Activated CD8-positive, alpha-beta memory T cell treated with anti-CD3 and anti-CD28 coated beads for 36 hours (primary cell): Measurements from ENCODE around the gene WFDC2. TPM values are rescaled to one million over a fixed set of nuclear protein-coding genes. Genes with fewer than 3 reads are reported as not detected.

ENCODE experiments used
- CTCF ChIA-PET: fragments of 350-600 bp; sonication (Branson Sonifier 250); formaldehyde crosslinking; loops from one replicate; lab custom pipeline; 2021; ENCODE audit warnings: antibody characterized with exemption; lab: Charles Lee
- POLR2A ChIA-PET: fragments of 350-600 bp; sonication (Branson Sonifier 250); formaldehyde crosslinking; loops from one replicate; lab custom pipeline; 2021; ENCODE audit warnings: antibody characterized with exemption; lab: Charles Lee
- total RNA-seq, 2 experiments: library from RNA; stranded (reverse); gene quantifications; one replicate each; pipeline ENCODE4 v1.2.3, GENCODE V29; 2021

WFDC2 gene
- total RNA-seq, 2 experiments from 2014 or later: not detected

DNA sequence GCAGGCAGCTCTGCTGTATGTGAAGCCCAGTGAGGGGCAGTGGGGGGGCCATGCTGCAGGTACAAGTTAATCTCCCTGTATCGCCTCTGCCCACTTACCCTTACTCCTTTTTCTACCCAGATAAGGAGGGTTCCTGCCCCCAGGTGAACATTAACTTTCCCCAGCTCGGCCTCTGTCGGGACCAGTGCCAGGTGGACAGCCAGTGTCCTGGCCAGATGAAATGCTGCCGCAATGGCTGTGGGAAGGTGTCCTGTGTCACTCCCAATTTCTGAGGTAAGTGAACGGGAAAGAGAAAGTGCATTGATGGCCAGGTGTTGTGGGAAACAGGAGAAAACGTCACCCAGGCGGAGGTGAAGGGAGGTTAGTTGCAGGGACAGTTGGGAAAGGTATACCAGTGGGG, 10.3 kb downstream of the WFDC2 start:
- ChIA-PET CTCF (no interaction called here), POLR2A (no interaction called here)

DNA sequence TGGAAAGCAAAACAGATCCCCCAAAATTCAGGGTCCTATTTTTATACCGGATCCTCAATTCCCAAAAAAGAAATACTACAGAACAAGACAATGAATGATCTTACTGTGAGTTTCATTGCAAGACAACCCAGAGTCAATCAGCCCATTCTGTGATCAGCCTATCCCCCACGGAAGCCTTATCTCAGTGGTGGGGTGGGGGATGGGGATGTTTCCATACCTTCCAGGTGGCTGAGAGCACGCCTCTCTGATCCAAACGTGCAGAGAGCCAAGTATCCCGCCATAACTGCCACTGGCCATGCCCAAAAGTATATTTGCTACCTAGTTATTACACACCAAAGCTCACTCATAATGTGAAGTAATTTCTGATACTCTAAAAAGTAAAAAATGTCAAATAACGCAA, 15.1 kb downstream of the WFDC2 start:
- ChIA-PET CTCF (no interaction called here), POLR2A (no interaction called here)

DNA sequence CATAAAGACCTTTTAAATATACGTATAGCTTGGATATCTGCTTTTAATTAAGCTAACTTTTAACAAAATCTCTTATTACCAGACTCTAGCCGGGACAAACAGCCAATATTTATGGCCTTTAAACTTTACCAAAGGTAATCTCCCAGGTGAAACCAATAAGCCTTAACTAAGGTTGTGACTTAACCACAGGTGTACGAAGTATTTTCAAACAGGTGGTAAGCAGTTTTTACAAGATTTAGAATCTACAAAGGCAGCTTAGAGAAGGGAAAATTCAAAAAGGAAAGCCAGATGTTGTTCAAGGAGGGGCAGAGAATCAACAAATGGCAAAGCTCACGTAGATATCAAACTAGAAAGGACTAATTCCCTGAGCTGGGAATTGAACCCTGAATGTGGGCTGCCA, 15.8 kb downstream of the WFDC2 start:
- POLR2A ChIA-PET: no interaction called here
- CTCF ChIA-PET: no interaction called here

DNA sequence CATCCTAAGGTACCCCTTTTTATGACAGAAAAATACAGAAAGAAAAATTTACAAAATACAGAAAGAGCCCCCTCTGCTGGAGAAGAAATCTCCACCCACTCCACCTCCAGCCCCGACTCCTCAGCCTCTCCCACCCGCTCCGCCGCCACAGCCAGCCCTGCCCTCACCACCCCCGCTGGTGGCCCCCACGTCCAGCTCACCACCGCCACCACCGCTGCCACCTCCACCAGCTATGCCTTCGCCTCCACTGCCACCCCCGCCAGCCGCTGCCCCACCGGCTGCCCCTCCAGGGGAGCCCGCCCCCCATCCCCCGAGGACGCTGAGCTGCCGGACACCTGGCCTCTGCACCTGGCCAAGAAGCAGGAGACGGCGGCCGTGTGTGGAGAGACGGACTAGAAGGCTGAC, 17.7 kb downstream of the WFDC2 start:
- CTCF ChIA-PET: no interaction called here

DNA sequence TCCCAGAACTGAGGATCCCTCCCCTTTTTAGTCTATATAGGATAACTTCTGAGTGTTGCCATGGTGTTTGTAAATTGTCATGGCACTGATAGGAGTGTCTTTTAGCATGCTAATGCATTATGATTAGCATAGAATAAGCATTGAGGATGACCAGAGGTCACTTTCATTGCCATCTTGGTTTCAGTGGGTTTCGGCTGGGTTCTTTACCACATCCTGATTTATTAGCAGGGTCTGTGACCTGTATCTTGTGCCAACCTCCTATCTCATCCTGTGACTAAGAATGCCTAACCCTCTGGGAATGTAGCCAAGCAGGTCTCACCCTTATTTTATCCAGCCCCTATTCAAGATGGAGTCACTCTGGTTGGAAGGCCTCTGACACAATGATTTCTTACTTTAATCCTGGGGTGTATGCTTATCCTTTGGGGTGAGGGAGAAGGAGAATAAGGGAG, 19.6 kb downstream of the WFDC2 start:
- ChIA-PET POLR2A (no interaction called here), CTCF (interaction anchor here (1.5 kb wide), 1 partner anchor 39 kb away, joined by 5 read pairs; no protein-coding TSS in a partner anchor)

More for the DNA sequence above, 17.7 kb downstream of the WFDC2 start:
- POLR2A ChIA-PET: interaction anchor here (0.6 kb wide), 1 partner anchor 267 kb away, joined by 3 read pairs; no protein-coding TSS in a partner anchor

DNA sequence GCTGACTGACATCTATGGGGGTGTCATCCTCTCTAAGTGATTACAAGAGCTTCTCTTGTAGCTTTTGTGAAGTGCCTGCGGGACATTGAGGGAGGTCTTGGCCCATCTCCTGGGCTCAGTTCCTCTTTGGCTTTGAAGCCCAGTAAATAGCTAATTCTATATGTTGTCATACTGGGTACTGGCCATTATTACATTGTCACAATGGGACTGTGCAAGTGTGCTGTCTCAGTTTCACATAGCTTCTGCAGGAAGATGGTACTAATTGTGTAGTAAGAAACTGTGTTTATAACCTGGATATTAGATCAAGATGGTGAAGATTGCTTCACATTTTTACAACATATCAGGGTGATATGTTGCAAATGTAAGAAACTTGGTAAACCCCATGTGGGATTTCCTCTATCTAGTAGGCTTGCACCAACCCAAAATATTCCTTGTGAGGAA, 26.0 kb downstream of the WFDC2 start:
- CTCF ChIA-PET: no interaction called here

DNA sequence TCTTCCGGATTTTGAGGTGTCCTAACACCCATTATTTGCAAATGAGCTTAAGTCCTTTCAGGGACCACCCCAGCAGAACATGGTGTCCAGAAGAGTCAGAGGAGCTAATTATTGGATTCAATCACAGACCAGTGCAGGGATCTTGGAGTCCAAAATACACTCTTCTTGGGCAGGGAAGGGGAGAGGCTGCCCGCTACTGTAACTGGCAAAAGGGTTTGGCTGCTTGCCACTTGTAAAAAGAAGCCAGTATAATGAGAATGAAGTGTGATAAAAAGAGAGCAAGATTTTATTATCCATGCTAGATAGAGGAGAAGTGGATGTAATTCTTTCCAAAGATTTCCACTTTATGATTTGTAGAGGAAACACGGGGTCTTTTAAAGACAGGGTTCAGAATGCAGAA, 26.6 kb downstream of the WFDC2 start:
- CTCF ChIA-PET: interaction anchor here (0.7 kb wide), 1 partner anchor 122 kb away, joined by 3 read pairs; no protein-coding TSS in a partner anchor

More for the DNA sequence above, 26.0 kb downstream of the WFDC2 start:
- POLR2A ChIA-PET: no interaction called here

DNA sequence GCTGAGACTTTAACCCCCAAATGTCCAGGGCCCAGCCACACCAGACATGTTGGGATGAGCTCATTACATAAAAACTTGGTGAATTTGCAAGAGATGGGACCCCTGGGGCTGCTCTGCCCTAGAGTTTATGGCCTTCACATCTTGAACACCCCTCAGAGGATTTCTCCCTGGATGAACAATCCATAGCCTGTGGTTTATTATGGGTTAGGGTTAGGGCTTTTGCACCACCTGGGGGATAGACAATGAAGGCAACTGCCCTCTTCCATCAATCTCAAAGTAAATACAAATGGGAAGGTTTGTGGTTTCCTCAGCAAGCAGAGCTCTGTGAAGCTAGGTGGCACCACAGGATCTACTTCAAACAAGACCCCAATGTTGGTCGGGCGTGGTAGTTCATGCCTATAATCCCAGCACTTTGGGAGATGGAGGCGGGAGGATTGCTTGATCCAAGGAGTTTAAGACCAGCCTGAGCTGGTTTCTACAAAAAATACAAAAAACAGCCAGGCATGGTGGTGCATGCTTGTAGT, 28.5 kb downstream of the WFDC2 start:
- ChIA-PET CTCF (no interaction called here), POLR2A (no interaction called here)

More for the DNA sequence above, 26.6 kb downstream of the WFDC2 start:
- POLR2A ChIA-PET: no interaction called here

DNA sequence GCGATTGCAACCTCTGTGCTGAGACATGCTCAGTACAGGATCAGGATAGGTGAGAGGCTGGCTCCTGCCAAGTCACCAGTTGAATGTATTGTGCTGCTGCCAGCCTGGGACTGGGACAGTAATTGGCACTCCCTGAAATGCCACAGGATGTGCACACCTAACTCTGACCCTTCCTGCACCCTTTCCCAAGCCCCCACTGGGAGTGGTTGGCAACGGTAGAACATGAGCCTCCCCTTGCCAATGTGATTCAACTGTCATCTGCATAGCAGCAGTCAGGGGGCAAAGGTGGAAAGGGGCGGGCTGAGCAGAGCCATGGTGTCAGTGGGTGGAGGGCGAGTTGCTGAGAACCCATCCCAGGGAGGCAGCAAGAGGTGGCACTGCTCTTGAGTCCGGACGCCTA, 30.5 kb downstream of the WFDC2 start:
- CTCF ChIA-PET: no interaction called here

DNA sequence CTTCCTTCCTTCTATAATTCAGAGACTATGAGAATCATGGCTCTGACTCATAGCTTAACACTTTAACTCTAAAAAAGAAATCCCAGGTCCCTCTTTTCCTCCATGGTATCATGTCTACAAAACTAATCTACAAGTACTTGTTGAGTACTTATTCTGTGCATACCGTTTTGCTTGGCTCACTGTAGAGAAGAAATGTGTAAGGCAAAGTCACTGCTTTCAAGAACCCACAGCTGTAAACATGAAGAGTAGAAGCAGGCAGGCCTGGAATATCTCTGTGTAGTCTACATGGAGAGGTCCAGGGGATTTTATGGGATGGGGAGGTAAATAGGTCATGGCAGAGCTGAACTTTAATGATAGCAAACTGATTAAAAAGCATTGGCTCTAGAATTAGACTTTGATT, 32.0 kb downstream of the WFDC2 start:
- POLR2A ChIA-PET: no interaction called here
- CTCF ChIA-PET: no interaction called here

More for the DNA sequence above, 30.5 kb downstream of the WFDC2 start:
- POLR2A ChIA-PET: no interaction called here

DNA sequence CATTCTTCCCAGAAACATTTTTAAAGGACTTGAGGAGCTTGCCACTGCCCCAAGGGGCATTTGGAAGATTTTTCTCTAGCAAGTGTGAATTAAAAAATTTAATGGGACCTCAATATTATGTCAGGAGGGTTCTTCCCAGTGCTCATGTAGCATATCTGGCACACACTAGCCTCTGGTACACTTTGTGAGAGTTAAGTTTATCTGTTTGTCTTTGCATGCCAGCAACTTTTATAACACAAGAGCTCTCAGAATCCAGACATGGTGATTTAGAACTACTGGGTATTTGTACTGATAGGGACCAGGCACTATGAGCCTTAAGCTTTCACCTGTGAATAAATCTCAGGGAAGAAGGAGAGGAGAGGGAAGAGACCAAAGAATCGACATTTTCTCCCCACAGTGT, 33.0 kb downstream of the WFDC2 start:
- POLR2A ChIA-PET: no interaction called here
- CTCF ChIA-PET: no interaction called here

DNA sequence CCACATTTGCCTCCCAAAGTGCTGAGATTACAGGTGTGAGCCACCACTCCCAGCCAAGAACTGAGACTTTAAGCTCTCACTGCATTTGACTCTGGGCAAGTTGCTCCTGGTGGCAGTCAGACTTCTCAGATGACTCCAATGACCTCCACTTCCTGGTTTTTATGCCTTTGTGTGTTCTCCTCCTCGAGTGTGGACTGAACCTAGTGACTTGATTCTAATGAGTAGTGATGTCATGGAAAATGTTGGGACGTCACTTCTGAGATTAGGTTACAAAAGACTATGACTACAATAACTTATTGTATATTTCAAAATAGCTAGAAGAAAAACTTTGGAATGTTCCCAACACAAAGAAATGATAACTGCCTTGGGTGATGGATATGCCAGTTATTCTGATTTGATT, 33.9 kb downstream of the WFDC2 start:
- ChIA-PET CTCF (no interaction called here), POLR2A (no interaction called here)

DNA sequence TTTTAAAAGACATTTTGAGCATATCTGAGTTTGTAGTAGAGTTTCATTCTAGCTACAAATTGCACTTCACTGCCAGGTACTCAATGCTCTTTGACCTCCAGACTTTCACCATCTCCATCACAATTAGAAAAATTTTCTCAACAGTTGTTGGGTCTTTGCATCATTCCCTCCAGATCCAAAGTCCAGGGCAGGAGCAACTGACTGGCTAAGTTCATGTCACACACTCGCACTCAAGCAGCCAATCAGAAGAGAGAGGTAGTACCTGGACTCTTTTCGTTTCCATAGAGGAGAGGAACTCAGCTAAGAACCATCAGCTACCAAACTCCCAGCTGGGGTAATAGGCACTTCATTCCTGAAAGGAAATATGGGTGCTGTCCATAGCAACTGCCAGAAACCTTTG, 36.8 kb downstream of the WFDC2 start:
- ChIA-PET POLR2A (no interaction called here), CTCF (no interaction called here)

DNA sequence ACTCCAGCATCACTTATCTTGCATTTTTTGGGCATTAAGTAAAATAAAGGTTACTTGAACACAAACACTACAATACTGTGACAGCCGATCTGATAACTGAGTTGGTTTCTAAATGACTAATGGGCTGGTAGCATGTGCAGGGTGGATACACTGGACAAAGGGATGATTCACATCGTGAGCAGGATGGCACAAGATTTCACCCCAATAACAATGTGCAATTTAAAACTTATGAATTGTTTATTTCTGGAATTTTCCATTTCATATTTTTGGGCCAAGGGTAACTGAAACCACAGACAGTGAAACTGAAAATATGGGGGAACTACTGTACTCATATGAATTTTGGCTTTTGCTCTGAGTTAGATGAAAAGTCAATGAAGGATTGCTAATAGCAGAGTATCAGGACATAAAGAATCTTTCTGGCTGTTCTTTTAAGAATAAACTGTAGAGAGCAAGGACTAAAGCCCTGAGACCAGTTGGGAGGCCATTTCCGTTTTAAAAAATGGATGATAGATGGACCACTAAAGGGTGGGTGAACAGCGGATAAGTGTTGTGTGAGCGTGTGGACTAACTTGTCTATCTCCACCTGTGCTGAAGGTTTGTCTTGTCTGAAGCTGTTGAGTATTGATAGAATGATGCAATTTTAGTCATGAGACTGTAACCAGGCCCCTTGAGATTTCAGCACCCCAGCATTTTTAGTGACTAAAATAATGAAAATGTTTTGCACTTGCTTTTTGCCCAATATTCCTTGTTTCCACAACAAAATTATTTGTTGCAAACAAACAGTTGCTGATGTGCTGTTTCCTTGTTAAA, 37.7 kb downstream of the WFDC2 start:
- CTCF ChIA-PET: no interaction called here
- POLR2A ChIA-PET: no interaction called here

DNA sequence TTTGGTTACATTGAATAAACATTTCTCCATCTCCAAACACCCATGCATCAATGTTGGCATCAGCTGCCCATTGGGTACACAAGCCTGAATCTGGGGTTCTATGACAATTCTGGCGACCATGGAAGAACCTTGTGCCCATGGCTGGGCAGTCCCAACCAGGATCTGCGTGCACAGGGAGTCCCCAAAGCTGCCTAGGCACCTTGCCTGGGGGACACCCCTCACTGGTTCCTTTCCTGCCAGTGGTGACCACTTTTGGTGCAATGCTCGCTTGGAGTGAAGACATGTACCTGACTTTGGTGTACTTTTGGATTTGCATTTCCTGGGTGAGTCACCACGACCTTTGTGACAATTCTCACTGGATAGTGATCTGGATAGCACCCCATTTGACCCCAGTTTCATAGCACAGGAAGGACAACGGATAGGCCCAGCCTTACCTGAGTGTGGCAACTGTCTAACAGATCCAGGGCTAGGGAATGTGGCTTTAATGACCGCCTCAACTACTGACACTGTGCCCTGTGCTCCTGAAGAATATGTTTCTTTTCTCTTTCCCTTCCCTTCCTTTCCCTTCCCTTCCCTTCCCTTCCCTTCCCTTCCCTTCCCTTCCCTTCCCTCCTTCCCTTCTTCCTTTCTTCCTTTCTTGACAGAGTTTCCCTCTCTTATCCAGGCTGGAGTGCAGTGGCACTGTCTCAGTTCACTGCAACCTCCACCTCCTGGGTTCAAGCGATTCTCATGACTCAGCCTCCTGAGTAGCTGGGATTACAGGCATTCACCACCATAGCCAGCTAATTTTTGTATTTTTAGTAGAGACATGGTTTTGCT, 38.7 kb downstream of the WFDC2 start:
- CTCF ChIA-PET: no interaction called here
- POLR2A ChIA-PET: no interaction called here

DNA sequence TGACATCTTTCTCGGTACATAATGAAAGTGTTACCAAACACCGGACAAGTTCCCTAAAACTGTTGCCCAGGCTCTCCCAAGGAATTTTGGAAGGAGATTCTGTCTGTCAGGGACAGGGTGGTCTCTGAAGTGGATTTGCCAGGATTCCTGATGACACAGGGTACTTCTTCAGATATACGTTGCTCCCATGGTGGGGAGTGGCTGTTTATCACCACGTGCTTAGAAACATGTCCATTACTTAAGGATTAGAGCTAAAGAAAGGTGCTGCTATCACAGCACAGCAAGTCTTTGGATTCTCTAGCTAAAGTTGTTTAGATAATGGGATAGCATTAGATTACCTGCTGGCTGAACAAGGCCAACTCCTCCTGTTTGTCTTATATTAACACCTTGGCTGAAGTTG, 39.5 kb downstream of the WFDC2 start:
- ChIA-PET CTCF (no interaction called here), POLR2A (no interaction called here)

DNA sequence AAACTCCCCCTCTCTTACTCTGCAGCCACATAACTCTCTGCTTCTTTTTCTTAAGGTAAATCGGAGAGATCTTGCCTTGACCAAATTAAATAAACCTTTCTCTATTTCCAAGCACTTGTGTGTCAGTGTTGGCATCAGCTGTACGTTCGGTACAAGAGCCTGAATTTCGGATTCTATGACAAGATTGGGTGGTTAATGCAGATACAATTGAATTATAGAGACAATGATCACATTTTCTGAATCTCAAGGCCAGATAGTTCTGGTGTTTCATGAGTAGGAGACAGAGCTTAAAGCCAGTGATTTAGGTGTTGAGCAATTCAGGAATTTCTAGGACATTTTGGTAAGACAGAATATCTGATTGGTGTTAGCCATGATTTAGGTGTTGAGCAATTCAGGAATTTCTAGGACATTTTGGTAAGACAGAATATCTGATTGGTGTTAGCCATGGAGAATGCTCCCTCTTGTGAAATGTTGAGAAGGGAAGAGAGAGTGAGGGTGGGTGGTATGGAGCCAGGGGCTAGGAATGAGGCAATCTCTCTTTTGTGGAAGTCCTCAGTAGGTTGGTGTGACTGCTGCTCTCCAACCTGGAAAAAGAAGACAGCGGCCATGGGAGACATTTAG, 40.8 kb downstream of the WFDC2 start:
- ChIA-PET CTCF (no interaction called here), POLR2A (no interaction called here)

DNA sequence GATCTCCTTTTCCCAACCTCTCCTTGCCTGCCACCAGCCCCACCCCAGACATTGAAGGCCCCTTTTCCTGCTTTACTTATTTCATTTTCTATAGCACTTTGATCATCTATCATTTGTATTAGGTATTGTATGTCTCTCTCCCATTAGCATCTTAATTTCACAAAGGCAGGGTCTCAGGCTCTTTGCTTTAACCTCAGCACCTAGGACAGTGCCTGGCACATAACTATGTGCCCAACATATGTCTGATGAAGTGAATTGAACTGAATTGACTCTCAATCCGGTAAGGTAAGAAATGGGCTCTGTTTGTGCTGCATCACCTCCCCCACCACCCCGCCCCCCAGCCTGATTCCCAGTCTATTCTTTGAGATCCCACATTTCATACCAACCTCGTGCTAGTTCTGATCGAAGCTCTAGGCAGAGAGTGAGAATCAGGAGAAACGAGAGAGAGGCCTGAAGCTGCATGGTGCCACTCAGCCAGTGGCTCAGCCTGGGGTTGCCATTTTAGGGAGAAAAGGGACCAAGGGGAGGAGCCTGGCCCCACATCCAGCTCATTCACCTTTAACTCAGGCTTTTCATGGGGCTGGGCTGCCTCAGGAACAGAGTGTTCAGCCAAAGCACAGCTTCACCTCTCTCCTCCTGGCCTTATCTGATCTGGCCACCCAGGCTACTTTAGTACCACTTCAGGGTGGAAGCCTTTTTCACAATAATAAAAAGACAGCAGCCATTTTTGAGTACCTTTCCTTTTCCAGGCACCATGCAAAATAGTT, 45.8 kb downstream of the WFDC2 start, which contains the start of gene SPINT3:
Gene SPINT3 (minus strand): TSS at position 476 of the 767 bp plus-strand sequence. CDS start 14 bp downstream, at position 462.
- CTCF ChIA-PET: interaction anchor here (1.4 kb wide), 1 partner anchor 10 kb away, joined by 3 read pairs; no protein-coding TSS in a partner anchor

DNA sequence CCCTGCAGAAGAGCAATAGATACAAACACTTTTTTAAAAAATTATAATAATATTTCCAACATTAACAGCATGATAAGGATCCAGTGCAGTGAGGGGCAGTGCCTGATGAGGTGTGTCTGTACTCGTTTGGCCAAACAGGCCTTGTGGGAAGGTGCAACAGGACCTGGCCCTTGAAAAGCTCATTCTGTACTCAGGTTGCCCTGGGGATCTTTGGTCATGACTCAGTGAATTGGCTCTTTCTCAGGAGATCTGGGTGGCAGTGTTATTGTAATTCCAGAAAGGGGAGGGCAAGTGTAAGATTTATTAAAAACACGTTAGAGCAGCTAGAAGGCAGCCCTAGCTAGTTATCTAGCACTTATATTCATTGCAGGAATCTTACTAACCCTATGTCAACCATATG, 48.7 kb downstream of the WFDC2 start:
- CTCF ChIA-PET: no interaction called here
- POLR2A ChIA-PET: no interaction called here

More for the DNA sequence above, 45.8 kb downstream of the WFDC2 start, which contains the start of gene SPINT3:
- POLR2A ChIA-PET: no interaction called here
